Head of caudate nucleus (tissue), 42 donors: ENCODE measurements around the gene DDX1.

Source experiments
- DNase-seq, 42 donors: peaks; one replicate each; pipeline versions ENCODE4 v3.0.0 to v3.0.0-alpha.2; 2020 to 2021; ENCODE audit warnings: mixed read lengths in 7 of 42
- intact Hi-C: fragments of 100-400 bp; cut with DNase I; formaldehyde crosslinking; loops from one replicate; pipeline ENCODE4 v1.15.0; 2022

DDX1 gene

GRCh38 chr2:15591373-15591691 is 336 bp upstream of the DDX1 start:
- intact Hi-C loops: no loop called here
- no peak for DNase-seq

GRCh38 chr2:15593327-15593705 is 1.6 kb downstream of the DDX1 start:
- DNase-seq: no peak

DNA sequence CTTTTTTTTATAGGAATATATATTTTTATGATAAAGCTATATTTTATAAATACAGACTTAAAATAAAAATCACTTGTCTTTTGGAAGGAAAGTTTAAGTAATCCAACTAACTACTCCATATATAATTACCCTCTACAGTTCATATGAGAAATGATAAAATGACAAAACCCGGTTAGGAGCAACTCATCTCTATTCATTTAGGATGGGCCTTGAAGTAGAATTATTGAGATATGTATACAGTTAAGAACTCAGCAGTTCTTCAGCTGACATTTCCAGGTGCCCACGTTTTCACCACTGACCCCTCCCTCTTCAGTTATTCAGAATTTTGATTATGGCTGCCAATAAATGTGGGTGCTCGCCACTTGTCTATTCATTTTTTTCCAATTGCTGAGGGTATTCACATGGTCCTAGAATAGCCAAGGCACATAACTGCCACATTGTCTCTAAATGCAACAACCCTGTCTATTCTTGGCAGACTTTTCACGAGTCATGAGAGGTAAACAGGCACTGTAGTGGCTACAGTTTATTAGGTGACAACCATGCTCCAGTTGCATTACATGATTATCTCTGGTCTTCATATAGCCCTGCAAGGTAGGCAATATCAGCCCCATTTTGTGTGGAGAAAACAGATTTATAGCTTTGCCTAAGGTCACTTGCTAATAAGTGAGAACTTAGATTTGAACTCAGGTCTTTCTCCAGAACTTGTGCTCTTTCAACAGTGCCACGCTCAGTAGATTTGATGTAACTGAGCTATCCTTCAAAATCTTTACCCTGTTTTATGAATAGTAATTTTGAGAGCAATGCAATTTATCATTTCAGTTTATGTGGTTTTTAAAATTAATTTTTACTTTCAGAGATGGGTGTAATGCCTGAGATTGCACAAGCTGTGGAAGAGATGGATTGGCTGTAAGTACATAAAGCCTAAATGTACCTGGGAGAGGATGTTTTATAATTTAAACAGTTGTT is 2.9 kb downstream of the DDX1 start:
- intact Hi-C loops: no loop called here
- no peak for DNase-seq

More at GRCh38 chr2:15593327-15593705, 1.6 kb downstream of the DDX1 start:
- intact Hi-C loops: no loop called here

DNA sequence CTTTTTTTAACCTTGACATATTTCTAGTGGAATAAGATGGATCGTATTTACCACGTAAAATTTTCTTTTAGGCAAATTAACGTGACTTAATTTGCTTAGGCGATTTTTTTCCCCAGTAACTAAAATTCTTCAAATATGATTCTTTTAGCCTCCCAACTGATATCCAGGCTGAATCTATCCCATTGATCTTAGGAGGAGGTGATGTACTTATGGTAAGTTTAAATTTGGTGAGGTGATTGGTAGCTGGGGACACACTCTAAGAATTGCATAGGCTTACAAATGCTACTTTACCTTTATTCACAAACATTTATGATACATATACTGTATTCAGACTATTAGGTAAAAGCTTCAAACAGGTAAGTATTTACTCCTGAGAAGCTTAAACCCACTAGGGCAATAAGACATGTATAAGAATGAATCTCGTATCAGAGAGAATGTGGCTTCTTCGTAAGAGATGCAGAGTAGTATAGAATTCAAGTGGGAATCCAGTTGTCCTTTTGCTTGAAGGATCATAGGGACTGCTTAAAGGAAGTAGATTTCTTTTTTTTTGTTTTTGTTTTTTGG is 3.8 kb downstream of the DDX1 start:
- no peak for DNase-seq
- intact Hi-C loops: no loop called here

DNA sequence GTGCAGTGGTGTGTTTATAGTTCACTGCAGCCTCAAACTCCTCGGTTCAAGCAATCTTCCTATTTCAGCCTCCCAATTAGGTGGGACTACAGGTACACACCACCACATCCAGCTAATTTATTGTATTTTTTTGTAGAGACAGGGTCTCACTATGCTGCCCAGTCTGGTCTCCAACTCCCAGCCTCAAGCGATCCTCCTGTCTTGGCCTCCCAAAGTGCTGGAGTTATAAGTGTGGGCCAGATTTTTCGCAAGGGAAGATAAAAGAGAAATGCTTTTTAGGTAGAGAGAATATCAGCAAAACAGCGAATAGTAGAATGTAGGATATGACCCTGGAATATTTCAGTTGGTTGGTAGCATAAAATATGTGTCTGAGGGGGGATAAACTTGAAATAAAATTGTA is 4.3 kb downstream of the DDX1 start:
- intact Hi-C loops: no loop called here
- no peak for DNase-seq

DNA sequence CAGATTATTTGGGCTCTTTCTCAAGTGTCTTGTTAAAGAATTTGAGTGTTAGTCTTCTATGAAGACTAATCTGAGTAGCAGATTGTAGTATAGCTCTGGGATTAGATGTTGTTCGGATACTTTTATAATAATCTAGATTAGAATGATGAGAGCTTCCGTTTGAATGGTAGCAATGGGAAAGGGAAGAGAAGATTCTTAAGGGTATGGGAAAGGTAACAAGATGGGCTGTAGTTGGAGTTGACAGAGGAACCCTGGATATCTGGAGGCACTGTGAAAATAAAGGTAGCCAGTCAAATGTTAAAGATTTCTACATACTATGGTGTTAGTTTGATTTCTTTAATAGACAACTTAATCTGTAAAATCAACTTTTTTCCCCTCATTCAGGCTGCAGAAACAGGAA is 4.7 kb downstream of the DDX1 start:
- intact Hi-C loops: no loop called here

DNA sequence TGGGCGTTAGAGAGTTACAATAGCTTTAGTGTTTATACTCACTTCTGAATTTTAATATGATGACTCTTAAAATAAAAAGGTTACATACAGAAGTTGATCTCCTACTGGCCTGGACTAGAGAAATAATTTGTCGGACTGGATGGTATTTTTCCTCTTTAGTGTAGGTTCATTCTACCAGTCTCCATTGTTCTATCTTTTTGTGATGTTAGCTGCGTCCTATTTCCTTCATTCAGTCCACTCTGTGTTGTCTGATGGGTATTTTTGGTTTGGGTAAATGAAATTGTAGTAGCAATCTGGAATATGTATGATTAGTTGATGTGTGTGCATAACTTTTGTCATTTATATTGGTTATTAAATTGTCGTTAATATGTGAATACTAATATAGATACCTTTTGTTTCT is 5.3 kb downstream of the DDX1 start:
- intact Hi-C loops: no loop called here
- DNase-seq: no peak

More for the DNA sequence above, 4.7 kb downstream of the DDX1 start:
- no peak for DNase-seq

GRCh38 chr2:15599994-15600393 is 8.3 kb downstream of the DDX1 start:
- intact Hi-C loops: no loop called here
- DNase-seq: no peak

- intact Hi-C loops: no loop called here
- DNase-seq: no peak
These were observed 10.0 kb downstream of the DDX1 start for GRCh38 chr2:15601681-15602080.

DNA sequence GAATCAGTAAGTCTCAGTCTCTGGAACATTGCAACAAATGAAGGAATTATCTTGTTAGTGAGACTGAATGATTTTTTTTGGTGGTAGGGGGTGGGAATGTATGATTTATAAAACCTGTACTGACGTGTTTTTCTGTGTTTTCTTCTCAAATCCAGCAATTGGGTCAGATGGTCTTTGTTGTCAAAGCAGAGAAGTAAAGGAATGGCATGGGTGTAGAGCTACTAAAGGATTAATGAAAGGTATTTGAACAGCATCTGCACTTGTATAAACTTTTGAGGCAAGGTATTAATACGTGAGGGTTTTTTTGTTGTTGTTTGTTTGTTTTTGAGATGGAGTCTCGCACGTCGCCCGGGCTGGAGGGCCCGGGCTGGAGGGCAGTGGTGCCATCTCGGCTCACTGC is 10.7 kb downstream of the DDX1 start:
- intact Hi-C loops: no loop called here
- DNase-seq: no peak

GRCh38 chr2:15603044-15603765 is 11.5 kb downstream of the DDX1 start:
- no peak for DNase-seq
- intact Hi-C loops: no loop called here

DNA sequence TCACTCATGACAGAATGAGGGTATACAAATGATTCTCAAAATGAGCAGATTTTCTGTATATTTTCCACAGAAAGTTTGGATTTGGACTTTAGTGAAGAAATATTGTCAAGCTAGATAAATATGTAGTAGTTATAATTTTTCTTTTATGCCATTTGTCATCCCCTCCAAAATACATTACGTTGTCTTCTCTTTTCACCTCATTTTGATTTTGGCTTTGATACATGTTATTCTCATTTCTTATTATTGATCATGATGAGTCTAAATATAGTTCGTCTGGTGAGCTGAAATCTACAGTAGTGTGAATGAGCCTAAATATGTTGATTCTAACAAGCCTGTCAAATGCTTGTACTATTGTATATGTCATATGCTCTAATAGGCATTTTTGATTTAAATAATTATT is 12.3 kb downstream of the DDX1 start:
- intact Hi-C loops: no loop called here
- no peak for DNase-seq

DNA sequence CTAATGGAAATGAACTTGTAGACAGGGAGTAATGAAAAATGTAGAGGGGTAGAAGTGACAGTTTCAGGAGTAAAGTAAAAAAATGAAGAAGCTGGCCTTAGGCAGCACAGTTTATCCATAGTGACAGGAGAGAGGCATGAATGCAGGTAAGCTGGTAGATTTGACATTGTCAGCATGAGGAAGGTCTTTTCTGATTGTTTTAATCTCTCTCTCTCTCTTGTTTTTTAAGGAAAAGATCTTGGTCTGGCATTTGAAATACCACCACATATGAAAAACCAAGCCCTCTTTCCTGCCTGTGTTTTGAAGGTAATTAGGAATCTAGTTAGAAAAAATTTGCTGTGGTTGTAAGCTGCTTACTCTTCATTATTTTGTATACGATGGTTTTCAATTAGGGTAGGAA is 14.1 kb downstream of the DDX1 start:
- DNase-seq: no peak
- intact Hi-C loops: no loop called here

DNA sequence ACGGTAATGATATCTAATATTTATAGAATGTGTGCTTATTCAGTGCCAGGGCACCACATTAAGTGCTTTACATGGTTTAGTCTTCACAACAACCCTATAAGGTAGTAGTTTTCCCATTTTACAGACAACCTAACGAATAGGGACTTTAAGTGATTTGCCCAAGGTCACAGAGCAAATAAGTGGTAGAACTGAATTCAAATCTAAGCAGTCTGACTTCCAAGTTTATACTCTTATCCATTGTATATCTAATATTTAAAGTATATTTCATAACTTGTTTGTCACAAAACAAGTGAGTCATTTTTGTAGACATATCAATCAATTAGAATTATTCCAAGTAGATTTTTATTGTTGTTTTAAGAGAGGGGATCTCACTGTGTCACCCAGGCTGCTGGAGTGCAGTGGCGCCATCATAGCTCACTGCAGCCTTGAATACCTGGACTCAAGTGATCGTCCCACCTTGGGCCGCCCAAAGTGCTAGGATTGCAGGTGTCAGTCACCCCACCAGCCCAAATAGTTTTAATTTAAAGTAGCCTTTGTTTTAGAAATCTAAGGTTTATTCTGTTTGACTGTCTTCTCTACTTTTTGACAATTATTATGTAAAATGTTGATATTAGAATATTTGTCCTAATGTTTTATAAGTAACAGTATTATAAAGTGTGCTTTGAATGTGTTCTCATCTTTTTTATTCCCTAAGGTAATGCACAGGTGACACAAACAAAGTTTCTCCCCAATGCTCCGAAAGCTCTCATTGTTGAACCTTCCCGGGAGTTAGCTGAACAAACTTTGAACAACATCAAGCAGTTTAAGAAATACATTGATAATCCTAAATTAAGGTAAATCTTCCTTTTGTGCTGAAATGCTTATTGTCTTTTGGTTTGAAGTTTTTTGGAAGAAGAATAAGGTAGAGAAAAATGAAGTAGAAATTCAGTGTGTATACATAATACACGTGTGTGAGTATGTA is 15.1 kb downstream of the DDX1 start:
- intact Hi-C loops: no loop called here

DNA sequence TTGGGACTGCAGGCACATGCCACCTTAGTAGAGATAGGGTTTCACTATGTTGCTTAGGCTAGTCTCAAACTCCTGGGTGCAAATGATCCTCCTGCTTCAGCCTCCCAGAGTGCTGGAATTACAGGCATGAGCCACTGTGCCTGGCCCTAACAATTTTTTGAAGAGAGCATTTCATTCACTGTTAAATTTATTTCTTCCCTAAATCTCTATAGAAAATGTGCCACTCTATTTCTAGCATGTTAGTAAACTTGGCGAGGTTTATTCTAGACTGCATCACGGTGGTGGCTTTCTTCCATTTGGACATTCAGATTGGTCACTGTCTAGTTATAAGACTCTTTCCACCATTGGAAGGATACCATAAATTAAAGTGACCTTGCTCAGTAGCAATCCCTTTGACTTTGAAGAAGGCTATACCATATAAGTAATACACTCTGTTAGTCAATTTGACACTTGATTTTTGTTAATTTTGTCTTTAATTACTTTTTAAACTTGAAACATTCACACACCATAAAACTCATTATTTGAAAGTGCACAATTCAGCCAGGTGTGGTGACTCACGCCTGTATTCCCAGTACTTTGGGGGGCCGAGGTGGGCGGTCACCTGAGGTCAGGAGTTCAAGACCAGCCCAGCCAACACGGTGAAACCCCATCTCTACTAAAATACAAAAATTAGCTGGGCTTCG is 16.2 kb downstream of the DDX1 start:
- DNase-seq: no peak
- intact Hi-C loops: no loop called here

More for the DNA sequence above, 15.1 kb downstream of the DDX1 start:
- no peak for DNase-seq

GRCh38 chr2:15608392-15608761 is 16.7 kb downstream of the DDX1 start:
- intact Hi-C loops: no loop called here
- no peak for DNase-seq

- DNase-seq: no peak
- intact Hi-C loops: no loop called here
These were observed 17.8 kb downstream of the DDX1 start for GRCh38 chr2:15609341-15610042.

- intact Hi-C loops: no loop called here
- DNase-seq: no peak
These were observed 18.8 kb downstream of the DDX1 start for GRCh38 chr2:15610430-15610952.
